Hepatocyte (in vitro differentiated cells): ENCODE data around the gene SERPINI2.

Experiments
- EZH2phosphoT487 ChIP-seq: fragments of 200-600 bp; sonication (generic); IDR thresholded peaks from one replicate; pipeline ENCODE4 v1.6.1; 2018; ENCODE audit warnings: antibody characterized with exemption, mild to moderate bottlenecking, low read depth, moderate library complexity; ENCODE audit not compliant: unreplicated experiment, severe bottlenecking
- TF ChIP-seq, protein P1 (sequence below): fragments of 200-600 bp; sonication (generic); IDR thresholded peaks from 2 replicates; pipeline ENCODE4 v1.5.1; 2016; ENCODE audit warnings: antibody characterized with exemption, mild to moderate bottlenecking; ENCODE audit not compliant: poor library complexity

- TF ChIP-seq, protein P1, sequence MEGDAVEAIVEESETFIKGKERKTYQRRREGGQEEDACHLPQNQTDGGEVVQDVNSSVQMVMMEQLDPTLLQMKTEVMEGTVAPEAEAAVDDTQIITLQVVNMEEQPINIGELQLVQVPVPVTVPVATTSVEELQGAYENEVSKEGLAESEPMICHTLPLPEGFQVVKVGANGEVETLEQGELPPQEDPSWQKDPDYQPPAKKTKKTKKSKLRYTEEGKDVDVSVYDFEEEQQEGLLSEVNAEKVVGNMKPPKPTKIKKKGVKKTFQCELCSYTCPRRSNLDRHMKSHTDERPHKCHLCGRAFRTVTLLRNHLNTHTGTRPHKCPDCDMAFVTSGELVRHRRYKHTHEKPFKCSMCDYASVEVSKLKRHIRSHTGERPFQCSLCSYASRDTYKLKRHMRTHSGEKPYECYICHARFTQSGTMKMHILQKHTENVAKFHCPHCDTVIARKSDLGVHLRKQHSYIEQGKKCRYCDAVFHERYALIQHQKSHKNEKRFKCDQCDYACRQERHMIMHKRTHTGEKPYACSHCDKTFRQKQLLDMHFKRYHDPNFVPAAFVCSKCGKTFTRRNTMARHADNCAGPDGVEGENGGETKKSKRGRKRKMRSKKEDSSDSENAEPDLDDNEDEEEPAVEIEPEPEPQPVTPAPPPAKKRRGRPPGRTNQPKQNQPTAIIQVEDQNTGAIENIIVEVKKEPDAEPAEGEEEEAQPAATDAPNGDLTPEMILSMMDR, result no peak
- TF ChIP-seq EZH2phosphoT487, result no peak
Observed at GRCh38 chr3:167520266-167521005, 46.6 kb upstream of the SERPINI2 start.
